Right ventricle myocardium superior (tissue), 1 donor: ENCODE data around the gene ARL2. TPM values are rescaled to one million over a fixed set of nuclear protein-coding genes. Genes with fewer than 3 reads are reported as not detected.

Experiments used
- ATAC-seq: fragments of 200-7000 bp; cut with Tn5 transposase; one replicate; pipeline ENCODE4 v1.9.1; 2020; ENCODE audit warnings: mild to moderate bottlenecking; ENCODE audit not compliant: poor library complexity
- DNase-seq: peaks from one replicate; pipeline ENCODE4 v3.0.0-alpha.2; 2020
- intact Hi-C: fragments of 100-400 bp; cut with DNase I; formaldehyde crosslinking; loops from one replicate; pipeline ENCODE4 v1.11.2; 2022
- total RNA-seq: library from RNA; stranded (reverse); fragmentation: NEBNext Ultra II Directional; extraction: Animal tissue kit (Norgen Biotek cat#: 25700); gene quantifications from one replicate; pipeline ENCODE4 v1.2.1, GENCODE V29; 2021
- donor health status: DM: no; HTN: yes; CAD: no; lungs with severe emphysema.

ARL2 gene
- total RNA-seq, 1 donor from 2014 or later: 126 TPM

GRCh38 chr11:65040847-65041622 is 27.1 kb downstream of the ARL2 start, which contains the start of gene SAC3D1:
Gene SAC3D1, plus strand, starts transcription at chr11:65041210. Its CDS starts 83 bp downstream, at chr11:65041293.
- intact Hi-C loops: no loop called here
- DNase-seq (peak; percentile 93), ATAC-seq (peak; percentile 97)

DNA sequence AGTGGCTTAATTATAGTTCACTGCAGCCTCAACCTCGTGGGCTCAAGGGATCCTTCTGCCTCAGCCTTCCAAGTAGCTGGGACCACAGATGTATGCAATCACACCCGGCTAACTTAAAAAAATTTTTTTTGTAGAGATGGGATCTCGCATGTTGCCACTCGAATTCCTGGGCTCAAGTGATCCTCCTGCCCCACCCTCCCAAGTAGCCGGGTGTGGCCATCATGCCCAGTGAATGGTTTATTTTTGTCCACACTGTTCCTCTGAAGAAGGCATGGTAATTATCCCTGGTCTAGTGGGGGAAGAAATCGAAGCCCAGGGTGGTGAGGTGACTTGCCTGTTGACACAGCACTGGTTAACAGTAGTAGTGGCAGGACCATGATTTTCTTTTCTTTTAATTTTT is 28.9 kb downstream of the ARL2 start:
- DNase-seq (no peak), ATAC-seq (no peak)
- intact Hi-C loops: no loop called here

- DNase-seq (peak; percentile 62), ATAC-seq (no peak)
- intact Hi-C loops: no loop called here
Observed at GRCh38 chr11:65043881-65044501, 30.0 kb downstream of the ARL2 start.

GRCh38 chr11:65045061-65045460 is 31.1 kb downstream of the ARL2 start:
- ATAC-seq: no peak
- DNase-seq: no peak
- intact Hi-C loops: no loop called here

- intact Hi-C loops: no loop called here
- DNase-seq (no peak), ATAC-seq (no peak)
Observed at GRCh38 chr11:65045728-65046127, 31.8 kb downstream of the ARL2 start.

DNA sequence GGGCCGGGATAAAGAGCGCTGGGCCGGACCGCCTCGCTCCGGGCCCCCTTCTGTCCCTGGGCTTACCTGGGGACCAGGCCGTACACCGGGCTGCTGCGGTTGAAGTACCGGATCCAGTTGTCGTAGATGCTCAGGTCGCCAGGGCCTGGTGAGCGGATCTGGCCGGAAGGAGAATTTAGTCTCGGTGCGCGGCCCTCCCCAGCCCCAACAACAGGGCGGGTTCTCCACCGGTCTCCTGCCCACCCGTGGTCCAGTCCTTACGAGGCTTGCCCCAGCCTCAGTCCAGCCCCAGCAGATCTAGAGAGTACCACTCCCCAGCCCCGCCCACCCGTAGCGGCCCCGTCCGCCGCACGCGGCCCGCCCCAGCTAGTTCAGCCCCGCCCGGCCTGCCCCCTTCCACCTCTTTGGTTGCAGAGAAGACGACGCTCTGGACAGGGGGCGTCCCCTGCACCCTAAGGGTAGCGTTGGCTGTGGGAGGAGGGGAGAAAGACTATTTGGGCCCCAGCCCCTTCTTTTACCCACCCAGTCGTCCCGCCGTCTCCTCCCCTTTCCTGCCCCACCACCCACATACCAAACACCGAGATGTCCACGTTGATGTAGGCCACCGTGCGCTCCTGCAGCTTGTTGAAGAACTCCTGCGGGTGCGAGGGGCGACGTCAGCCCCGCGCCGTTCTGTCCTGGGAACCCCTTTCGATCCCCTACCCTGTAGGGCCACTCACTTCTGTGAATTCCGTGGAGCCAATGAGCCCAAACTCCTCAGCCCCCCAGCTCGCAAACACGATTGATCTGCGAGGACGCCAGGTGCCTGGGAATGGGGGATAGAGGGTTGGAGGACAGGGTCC is 33.8 kb downstream of the ARL2 start:
- intact Hi-C loops: no loop called here
- ATAC-seq (peak; percentile 57), DNase-seq (peak; percentile 63)

DNA sequence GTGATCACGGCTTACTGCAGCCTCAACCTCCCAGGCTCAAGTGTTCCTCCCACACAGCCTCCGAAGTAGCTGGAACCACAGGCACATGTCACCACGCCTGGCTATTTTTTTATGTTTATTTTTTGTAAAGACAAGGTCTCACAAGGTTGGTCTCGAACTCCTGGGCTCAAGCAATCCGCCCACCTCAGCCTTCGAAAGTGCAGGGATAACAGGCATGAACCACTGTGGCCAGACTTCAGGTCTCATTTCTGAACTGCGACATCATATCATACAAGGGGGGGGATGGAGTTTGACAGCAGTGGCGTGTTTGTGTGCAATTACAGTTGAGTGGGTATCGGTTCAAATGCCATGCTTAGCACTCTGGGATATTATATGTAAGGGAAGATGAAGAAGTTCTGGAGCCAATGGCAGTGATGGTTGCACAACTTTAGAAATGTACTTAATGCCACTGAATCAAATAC is 37.5 kb downstream of the ARL2 start:
- intact Hi-C loops: no loop called here
- ATAC-seq (no peak), DNase-seq (no peak)

GRCh38 chr11:65053827-65054508 is 40.0 kb downstream of the ARL2 start:
- ATAC-seq (no peak), DNase-seq (no peak)
- intact Hi-C loops: no loop called here

DNA sequence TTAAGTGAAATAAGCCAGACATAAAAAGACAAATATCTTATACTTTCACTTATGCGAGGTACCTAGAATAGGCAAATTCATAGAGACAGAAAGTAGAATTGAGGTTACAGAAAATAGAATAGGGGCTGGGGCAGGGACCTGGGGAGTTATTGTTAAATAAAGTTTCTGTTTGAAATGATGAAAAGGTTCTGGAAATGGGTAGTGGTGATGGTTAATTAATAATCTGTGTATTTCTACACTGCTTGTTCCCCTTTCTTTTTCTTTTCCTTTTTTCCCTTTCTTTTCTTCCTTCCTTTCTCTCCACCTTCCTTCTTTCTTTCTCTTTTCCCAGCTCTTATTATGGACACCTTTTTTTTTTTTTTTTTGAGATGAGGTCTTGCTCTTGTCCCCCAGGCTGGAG is 41.6 kb downstream of the ARL2 start:
- intact Hi-C loops: no loop called here
- ATAC-seq: no peak
- DNase-seq: no peak

- intact Hi-C loops: no loop called here
- no peak for ATAC-seq
Observed at GRCh38 chr11:65056999-65057398, 43.0 kb downstream of the ARL2 start.

GRCh38 chr11:65057526-65057925 is 43.6 kb downstream of the ARL2 start:
- ATAC-seq (no peak), DNase-seq (no peak)
- intact Hi-C loops: no loop called here

More at GRCh38 chr11:65056999-65057398, 43.0 kb downstream of the ARL2 start:
- no peak for DNase-seq

- ATAC-seq (no peak), DNase-seq (no peak)
Observed at GRCh38 chr11:65058012-65058411, 44.1 kb downstream of the ARL2 start.

GRCh38 chr11:65058419-65059054 is 44.6 kb downstream of the ARL2 start, which contains the start of gene NAALADL1:
Gene NAALADL1, minus strand, starts transcription at chr11:65058553. Its CDS starts 32 bp downstream, at chr11:65058521.
- intact Hi-C loops: no loop called here
- ATAC-seq (no peak), DNase-seq (no peak)

More at GRCh38 chr11:65058012-65058411, 44.1 kb downstream of the ARL2 start:
- intact Hi-C loops: no loop called here

DNA sequence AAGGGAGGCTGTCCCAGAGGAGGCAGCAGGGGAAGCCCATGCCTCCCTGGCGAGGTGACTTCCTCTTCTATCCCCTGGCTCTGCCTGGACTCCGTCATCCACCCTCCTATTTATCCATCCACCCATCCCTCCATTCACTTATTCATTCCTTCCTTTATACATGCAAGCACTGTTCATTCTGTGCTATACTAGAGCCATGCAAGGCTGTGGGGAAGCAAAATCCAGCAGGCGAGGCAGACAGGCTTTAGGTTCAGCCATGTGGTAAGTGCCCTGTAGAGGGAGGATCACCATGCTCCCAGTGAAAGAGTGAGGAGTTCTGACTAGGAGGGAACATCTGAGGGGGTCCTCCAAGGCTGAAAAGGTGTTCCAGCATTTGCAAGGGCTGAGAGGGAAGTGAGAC is 45.6 kb downstream of the ARL2 start:
- intact Hi-C loops: no loop called here
- DNase-seq: no peak
- no peak for ATAC-seq

GRCh38 chr11:65059959-65060824 is 46.2 kb downstream of the ARL2 start:
- no peak for DNase-seq
- intact Hi-C loops: no loop called here
- ATAC-seq: no peak

DNA sequence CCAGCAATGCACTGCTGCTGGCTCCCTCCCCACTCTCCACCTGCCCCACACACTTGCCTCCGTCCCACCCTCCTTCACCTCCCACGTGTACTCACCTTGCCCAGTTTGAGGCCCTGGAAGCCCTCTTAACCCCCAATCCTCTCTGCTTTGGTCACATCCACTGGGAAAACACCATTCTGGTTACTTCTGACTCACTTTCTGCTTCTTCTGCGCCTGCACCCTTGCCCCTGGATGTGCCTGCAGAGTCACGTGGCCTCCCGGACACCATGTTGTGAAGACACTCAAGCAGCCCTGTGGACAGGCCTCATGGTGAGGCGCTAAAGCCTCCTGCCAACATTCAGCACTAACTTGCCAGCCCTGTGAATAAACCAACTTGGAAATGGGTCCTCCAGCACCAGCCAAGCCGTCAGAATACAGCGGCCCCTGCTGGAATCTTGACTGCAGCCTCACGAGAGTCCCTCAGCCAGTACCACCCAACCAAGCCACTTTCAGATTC is 47.0 kb downstream of the ARL2 start:
- DNase-seq: no peak
- intact Hi-C loops: no loop called here
- ATAC-seq: no peak

DNA sequence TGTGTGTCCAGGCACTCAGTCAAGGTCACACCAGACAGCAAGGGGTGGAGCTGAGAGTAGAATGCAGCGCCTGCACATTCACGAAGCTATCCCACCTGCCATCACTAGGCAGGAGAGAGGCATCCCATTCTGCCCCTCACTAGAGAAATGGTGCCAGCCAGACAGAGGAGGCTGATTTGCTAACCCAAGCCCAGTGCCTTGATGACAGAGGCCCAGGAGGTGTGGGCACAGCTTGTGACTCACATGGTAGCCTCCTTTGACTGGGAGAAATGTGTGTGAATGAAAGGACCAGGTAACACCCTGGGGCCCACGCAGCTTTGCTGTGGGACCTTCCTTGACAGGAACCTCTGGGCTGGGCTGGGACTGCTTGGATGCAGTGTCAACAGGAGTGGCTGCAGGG is 49.6 kb downstream of the ARL2 start:
- ATAC-seq: no peak
- intact Hi-C loops: no loop called here
- no peak for DNase-seq
